Kidney (tissue), 14 donors: ENCODE results near the gene HEG1. TPM values are rescaled to one million over a fixed set of nuclear protein-coding genes. Genes with fewer than 3 reads are reported as not detected.

ENCODE experiments used
- DNase-seq, 5 donors: peaks; one replicate each; pipeline ENCODE4 v3.0.0-alpha.2; 2013 to 2020
- FAIRE-seq: peaks from 2 replicates; lab custom pipeline; 2012; peaks lifted over from hg19 to GRCh38; lab: Jason Lieb, UNC
- H3K27ac ChIP-seq, 2 donors: one replicate each; pipeline ENCODE4 v1.7.0; 2013; ENCODE audit warnings: low read depth in 2 of 2, low read length in 2 of 2, inconsistent platforms in 1 of 2
- H3K27me3 ChIP-seq: one replicate; pipeline ENCODE4 v1.7.1; 2013; ENCODE audit warnings: low read length, inconsistent platforms; ENCODE audit not compliant: control insufficient read depth, insufficient read depth
- H3K36me3 ChIP-seq, 3 donors: one replicate each; pipeline versions ENCODE4 v1.7.0 to v1.7.1; 2013; ENCODE audit warnings: low read length in 3 of 3, control low read depth in 1 of 3, inconsistent platforms in 1 of 3; ENCODE audit not compliant: insufficient read depth in 3 of 3, control insufficient read depth in 2 of 3
- H3K4me1 ChIP-seq, 3 donors: one replicate each; pipeline versions ENCODE4 v1.7.0 to v1.7.1; 2013; ENCODE audit warnings: low read length in 3 of 3, inconsistent platforms in 1 of 3, low read depth in 1 of 3; ENCODE audit not compliant: control insufficient read depth in 2 of 3, insufficient read depth in 2 of 3
- H3K4me3 ChIP-seq, 3 donors: one replicate each; pipeline versions ENCODE4 v1.7.0 to v1.8.1; 2013; ENCODE audit warnings: low read length in 3 of 3, control low read depth in 1 of 3, inconsistent platforms in 1 of 3
- H3K9ac ChIP-seq, 3 donors: one replicate each; pipeline versions ENCODE4 v1.7.0 to v1.7.1; 2013; ENCODE audit warnings: low read length in 3 of 3, control low read depth in 1 of 3, inconsistent platforms in 1 of 3
- H3K9me3 ChIP-seq, 3 donors: one replicate each; pipeline versions ENCODE4 v1.7.0 to v1.7.1; 2013; ENCODE audit warnings: low read length in 3 of 3, control low read depth in 1 of 3, inconsistent platforms in 1 of 3; ENCODE audit not compliant: control insufficient read depth in 2 of 3, insufficient read depth in 1 of 3
- intact Hi-C: fragments of 100-400 bp; cut with DNase I; formaldehyde crosslinking; loops from one replicate; pipeline ENCODE4 v1.11.1; 2022
- polyA plus RNA-seq: library from polyadenylated mRNA; stranded (reverse); fragments of 350-450 nt; fragmentation: Illumina TruSeq; extraction: RNeasy Lipid Tissue Mini Kit (QIAGEN cat#74804); gene quantifications from one replicate; pipeline ENCODE4 v1.2.3, GENCODE V29; 2014; ENCODE audit warnings: low read depth, low replicate concordance; ENCODE audit not compliant: insufficient read depth
- total RNA-seq: library from RNA; stranded (reverse); fragmentation: NEBNext Ultra II Directional; extraction: Animal tissue kit (Norgen Biotek cat#: 25700); gene quantifications from one replicate; pipeline ENCODE4 v1.2.1, GENCODE V29; 2021
- TF ChIP-seq, protein P1 (sequence below): IDR thresholded peaks from 3 replicates; pipeline ENCODE4 v1.5.1; 2012; ENCODE audit warnings: mild to moderate bottlenecking, moderate library complexity, borderline replicate concordance; ENCODE audit not compliant: insufficient read depth; ENCODE audit errors: extremely low read depth
- donor health status: control.
- donor health status: control.
- donor health status: control.
- donor health status: control.
- donor health status: control.
- donor health status: DM: yes; HTN: yes; CAD: no.
- donor health status: Normal renal cell carcinoma (clear cell type).

The HEG1 gene
- total and polyA plus RNA-seq, 2 donors from 2014 or later: 10.3 to 96.3 TPM

DNA sequence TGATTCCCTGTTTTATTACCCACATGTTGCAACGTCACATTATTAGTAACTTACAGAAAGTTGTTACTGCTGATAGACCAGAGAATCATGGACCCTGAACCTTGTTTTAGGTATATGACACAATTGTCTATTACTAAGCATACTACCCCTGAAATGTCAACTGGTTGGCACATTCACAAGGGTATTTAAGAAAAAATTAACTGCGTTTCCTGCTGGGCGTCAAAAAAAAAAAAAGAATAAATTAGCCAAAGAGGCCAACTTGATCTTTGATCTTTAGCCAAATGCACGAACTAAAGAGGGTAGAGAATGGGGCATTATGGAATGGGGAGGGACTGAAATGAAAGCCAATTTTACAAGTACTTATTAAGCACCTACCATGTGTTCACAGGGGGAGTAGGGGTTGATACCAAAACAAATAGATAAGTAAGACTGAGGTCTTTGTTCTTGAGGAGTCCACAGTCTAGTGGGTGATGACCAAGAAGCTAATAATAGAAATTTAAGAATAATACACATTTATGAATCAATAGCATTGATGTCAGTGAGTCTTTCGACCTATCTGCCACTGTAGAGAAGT, 103.4 kb downstream of the HEG1 start:
- Histone ChIP-seq H3K4me1 (no peaks in the 10 kb centered on the region), H3K4me3 (no peak overlapping the region), H3K9ac (no peak overlapping the region), H3K9me3 (no peaks in the 10 kb centered on the region), H3K27me3 (no peaks in the 10 kb centered on the region), H3K27ac (no peak overlapping the region), H3K36me3 (no peaks in the 10 kb centered on the region)
- intact Hi-C loops: no loop called here
- FAIRE-seq: no peak
- no peak for DNase-seq
- TF ChIP-seq, protein P1, sequence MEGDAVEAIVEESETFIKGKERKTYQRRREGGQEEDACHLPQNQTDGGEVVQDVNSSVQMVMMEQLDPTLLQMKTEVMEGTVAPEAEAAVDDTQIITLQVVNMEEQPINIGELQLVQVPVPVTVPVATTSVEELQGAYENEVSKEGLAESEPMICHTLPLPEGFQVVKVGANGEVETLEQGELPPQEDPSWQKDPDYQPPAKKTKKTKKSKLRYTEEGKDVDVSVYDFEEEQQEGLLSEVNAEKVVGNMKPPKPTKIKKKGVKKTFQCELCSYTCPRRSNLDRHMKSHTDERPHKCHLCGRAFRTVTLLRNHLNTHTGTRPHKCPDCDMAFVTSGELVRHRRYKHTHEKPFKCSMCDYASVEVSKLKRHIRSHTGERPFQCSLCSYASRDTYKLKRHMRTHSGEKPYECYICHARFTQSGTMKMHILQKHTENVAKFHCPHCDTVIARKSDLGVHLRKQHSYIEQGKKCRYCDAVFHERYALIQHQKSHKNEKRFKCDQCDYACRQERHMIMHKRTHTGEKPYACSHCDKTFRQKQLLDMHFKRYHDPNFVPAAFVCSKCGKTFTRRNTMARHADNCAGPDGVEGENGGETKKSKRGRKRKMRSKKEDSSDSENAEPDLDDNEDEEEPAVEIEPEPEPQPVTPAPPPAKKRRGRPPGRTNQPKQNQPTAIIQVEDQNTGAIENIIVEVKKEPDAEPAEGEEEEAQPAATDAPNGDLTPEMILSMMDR: no peak

DNA sequence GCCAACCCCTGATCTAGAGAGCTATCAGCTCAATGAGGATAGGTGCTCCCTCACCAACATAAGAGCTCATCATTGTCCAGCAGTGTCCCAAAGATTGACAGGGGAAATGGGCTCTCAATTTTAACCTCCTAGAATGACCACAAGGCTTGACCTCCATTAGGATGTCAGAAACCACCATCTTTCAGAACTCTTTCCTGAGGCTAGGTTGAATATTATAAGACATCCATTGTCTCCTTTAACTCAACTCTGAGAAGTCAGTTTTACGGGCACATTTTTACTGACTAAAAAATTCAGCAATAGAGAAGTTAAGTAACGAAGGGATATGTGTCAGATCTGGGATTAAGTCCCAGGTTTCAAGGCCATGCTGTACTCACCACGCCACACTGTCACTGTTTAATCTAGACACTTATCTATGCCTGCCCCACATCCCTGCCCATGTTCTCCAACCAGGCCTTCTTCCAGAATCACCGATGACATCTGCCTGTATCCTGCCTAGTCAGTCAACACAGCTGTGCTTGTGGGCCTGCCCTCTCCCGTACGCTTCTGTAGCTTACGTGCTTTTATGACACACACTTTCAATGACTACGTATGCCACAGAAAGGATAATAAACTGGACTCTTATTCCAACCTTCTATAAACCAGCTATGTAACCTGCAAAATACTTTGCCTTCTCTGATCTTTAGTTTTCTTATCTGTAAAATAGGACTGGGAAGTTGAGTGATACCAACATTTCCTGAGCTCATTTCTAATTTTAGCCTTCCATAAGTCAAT, 104.1 kb downstream of the HEG1 start:
- Histone ChIP-seq H3K9me3 (no peaks in the 10 kb centered on the region), H3K27me3 (no peaks in the 10 kb centered on the region), H3K4me1 (no peaks in the 10 kb centered on the region), H3K9ac (no peak overlapping the region), H3K4me3 (no peak overlapping the region), H3K27ac (no peak overlapping the region), H3K36me3 (no peaks in the 10 kb centered on the region)
- TF ChIP-seq, protein P1: no peak
- FAIRE-seq (no peak), DNase-seq (no peak)
- intact Hi-C loops: no loop called here

DNA sequence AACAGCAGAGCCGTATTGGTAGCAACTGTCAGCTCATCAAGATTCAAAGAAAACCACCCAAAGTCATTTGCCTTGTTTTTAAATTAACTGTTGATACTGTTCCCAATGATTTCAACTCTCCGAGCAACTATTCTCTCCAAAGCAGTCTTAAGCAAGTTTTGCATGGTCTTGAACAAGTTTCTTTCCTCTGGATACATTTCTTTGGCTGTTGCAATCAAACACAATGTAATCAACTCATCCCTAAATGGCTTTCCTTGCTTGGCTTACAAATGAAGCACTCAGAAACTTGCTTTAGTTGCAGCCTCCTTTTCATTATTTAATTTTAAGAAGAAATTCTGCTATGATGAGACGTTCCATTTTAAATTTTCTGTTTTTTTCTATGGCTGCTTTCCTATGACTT, 105.8 kb downstream of the HEG1 start:
- TF ChIP-seq, protein P1: no peak
- no peak overlapping the region for H3K9ac ChIP-seq
- DNase-seq (no peak), FAIRE-seq (no peak)
- no peaks in the 10 kb centered on the region for H3K9me3 ChIP-seq
- no peaks in the 10 kb centered on the region for H3K36me3 ChIP-seq
- no peak overlapping the region for H3K4me3 ChIP-seq
- intact Hi-C loops: no loop called here
- no peaks in the 10 kb centered on the region for H3K4me1 ChIP-seq
- no peak overlapping the region for H3K27ac ChIP-seq
- H3K27me3 ChIP-seq: no peaks in the 10 kb centered on the region
